K562 (cell line): Measurements from ENCODE around the gene ZNF429. TPM values are rescaled to one million over a fixed set of nuclear protein-coding genes. Genes with fewer than 3 reads are reported as not detected.
"Not testable (repeated sequence)": the region's sequence is repeated elsewhere in the genome, so short reads cannot be mapped to it uniquely, and the experiment has no call there.

Experiments used
- ATAC-seq: fragments of 200-7000 bp; cut with Tn5 transposase; 3 replicates; pipeline ENCODE4 v1.9.1; 2020; ENCODE audit warnings: moderate library complexity
- BruUV-seq: library from RNA; stranded (reverse); fragments of 400-500 nt; replicated peaks from 2 replicates; lab custom pipeline; 2021; lab: Mats Ljungman, UMichigan
- CTCF ChIA-PET: fragments of 300-600 bp; formaldehyde crosslinking; extraction: SDS; loops from one replicate; lab custom pipeline; 2021; ENCODE audit warnings: low intra/inter-chr PET ratio; lab: Yijun Ruan, JAX
- POLR2A ChIA-PET: fragments of 300-600, 350-650 bp; sonication (Branson Sonifier 250); formaldehyde crosslinking; extraction: SDS; loops from one replicate; lab custom pipeline; 2021; ENCODE audit warnings: antibody characterized with exemption, inconsistent platforms; lab: Yijun Ruan, JAX
- DNase-seq, 4 experiments: peaks; one replicate each; pipeline versions ENCODE4 v3.0.0 to v3.0.0-alpha.2; 2011 to 2018; ENCODE audit warnings: low spot score in 3 of 4, mixed read lengths in 3 of 4; ENCODE audit errors: extremely low read depth in 1 of 4
- FAIRE-seq: peaks from 2 replicates; lab custom pipeline; 2011; peaks lifted over from hg19 to GRCh38; lab: Jason Lieb, UNC
- H2AFZ ChIP-seq: 2 replicates; pipeline ENCODE4 v1.6.0; 2011; ENCODE audit warnings: low read depth, low read length, control low read depth, inconsistent platforms
- H3K27ac ChIP-seq: fragments of 200-600 bp; 3 replicates; pipeline ENCODE4 v1.8.0; 2011; ENCODE audit warnings: low read depth, mild to moderate bottlenecking, control low read depth, inconsistent platforms, low read length, moderate library complexity, mixed read lengths; ENCODE audit errors: extremely low read depth
- H3K27me3 ChIP-seq, 2 experiments: fragments of 300-600 bp in 1 of 2; 2 replicates in 1 of 2; 3 replicates in 1 of 2; pipeline versions ENCODE4 v1.6.0 to v1.8.0; 2011; ENCODE audit warnings: inconsistent platforms in 2 of 2, low read length in 2 of 2, mild to moderate bottlenecking in 1 of 2, mixed read lengths in 1 of 2, moderate library complexity in 1 of 2; ENCODE audit not compliant: control insufficient read depth in 2 of 2, insufficient read depth in 2 of 2
- H3K36me3 ChIP-seq: fragments of 300-600 bp; 3 replicates; pipeline ENCODE4 v1.8.0; 2011; ENCODE audit warnings: mild to moderate bottlenecking, low read length, inconsistent platforms; ENCODE audit not compliant: control insufficient read depth, insufficient read depth
- H3K4me1 ChIP-seq, 2 experiments: fragments of 200-600 bp in 1 of 2; replicated peaks in 1 of 2; 2 replicates in 1 of 2; 3 replicates in 1 of 2; pipeline versions ENCODE4 v1.5.1 to v1.8.0; 2011; ENCODE audit warnings: inconsistent platforms in 2 of 2, low read length in 2 of 2, mild to moderate bottlenecking in 1 of 2, mixed read lengths in 1 of 2, moderate library complexity in 1 of 2; ENCODE audit not compliant: control insufficient read depth in 2 of 2, insufficient read depth in 2 of 2
- H3K4me2 ChIP-seq: 2 replicates; pipeline ENCODE4 v1.6.1; 2011; ENCODE audit warnings: low read length, control low read depth, inconsistent platforms, mixed read lengths; ENCODE audit not compliant: insufficient read depth
- H3K4me3 ChIP-seq: fragments of 200-600 bp; sonication (generic), shearing (Covaris generic); 2 replicates; pipeline ENCODE4 v1.5.1; 2016; ENCODE audit warnings: control low read depth, inconsistent platforms
- H3K79me2 ChIP-seq: fragments of 200-600 bp; 3 replicates; pipeline ENCODE4 v1.8.0; 2011; ENCODE audit warnings: low read length, inconsistent platforms; ENCODE audit not compliant: control insufficient read depth, insufficient read depth
- H3K9ac ChIP-seq, 2 experiments: 2 replicates each; pipeline versions ENCODE4 v1.6.0 to v1.6.1; 2011; ENCODE audit warnings: low read depth in 2 of 2, low read length in 2 of 2, control low read depth in 1 of 2, inconsistent platforms in 1 of 2, mild to moderate bottlenecking in 1 of 2, mixed read lengths in 1 of 2; ENCODE audit not compliant: insufficient read depth in 1 of 2
- H3K9me1 ChIP-seq: one replicate; pipeline ENCODE4 v1.6.0; 2011; ENCODE audit warnings: inconsistent platforms, mild to moderate bottlenecking, low read length, moderate library complexity; ENCODE audit not compliant: control insufficient read depth, insufficient read depth
- H3K9me3 ChIP-seq: replicated peaks from 2 replicates; pipeline ENCODE4 v1.5.1; 2011; ENCODE audit warnings: low read depth, low read length, inconsistent platforms; ENCODE audit not compliant: control insufficient read depth, insufficient read depth
- H4K20me1 ChIP-seq: replicated peaks from 2 replicates; pipeline ENCODE4 v1.6.1; 2011; ENCODE audit warnings: low read length, inconsistent platforms, mixed read lengths; ENCODE audit not compliant: control insufficient read depth, insufficient read depth
- CBX5 ChIP-seq: IDR thresholded peaks from 2 replicates; pipeline ENCODE4 v1.6.1; 2014; ENCODE audit warnings: low read depth, borderline replicate concordance
- GABPB2 ChIP-seq: fragments of 250-450 bp; sonication (Bioruptor Pico); conservative IDR thresholded peaks from 2 replicates; pipeline ENCODE4 v1.5.1; 2021; ENCODE audit warnings: mild to moderate bottlenecking
- GATAD2B ChIP-seq: fragments of 450-650 bp; IDR thresholded peaks from 2 replicates; pipeline ENCODE4 v1.6.1; 2017; ENCODE audit warnings: mild to moderate bottlenecking, borderline replicate concordance
- HDAC8 ChIP-seq: fragments of 450-650 bp; IDR thresholded peaks from 2 replicates; pipeline ENCODE4 v1.6.1; 2016; ENCODE audit warnings: mild to moderate bottlenecking, missing genetic modification characterization, moderate library complexity, missing compliant biosample characterization
- HLTF ChIP-seq: fragments of 450-650 bp; IDR thresholded peaks from 2 replicates; pipeline ENCODE4 v1.6.1; 2016
- MCM2 ChIP-seq: fragments of 450-650 bp; IDR thresholded peaks from 2 replicates; pipeline ENCODE4 v1.6.1; 2017; ENCODE audit warnings: low read depth, mild to moderate bottlenecking
- MEIS2 ChIP-seq: fragments of 450-650 bp; IDR thresholded peaks from 2 replicates; pipeline ENCODE4 v1.6.1; 2014; ENCODE audit warnings: mild to moderate bottlenecking; ENCODE audit not compliant: partially characterized antibody
- MYNN ChIP-seq, 2 experiments: sonication (generic); formaldehyde crosslinking in 1 of 2; IDR thresholded peaks; 2 replicates each; pipeline versions ENCODE4 v1.5.0 to v1.6.1; 2016 to 2020; ENCODE audit warnings: antibody characterized with exemption in 1 of 2, missing genetic modification reagents in 1 of 2
- PHB2 ChIP-seq: fragments of 450-650 bp; IDR thresholded peaks from 2 replicates; pipeline ENCODE4 v1.6.1; 2017; ENCODE audit warnings: low read depth
- POLR3G ChIP-seq: IDR thresholded peaks from 2 replicates; pipeline ENCODE4 v1.6.1; 2011; ENCODE audit not compliant: insufficient read length, insufficient replicate concordance; ENCODE audit errors: extremely low read depth
- PRMT5 ChIP-seq: sonication (generic); formaldehyde crosslinking; IDR thresholded peaks from 2 replicates; pipeline ENCODE4 v1.5.0; 2020; ENCODE audit warnings: missing genetic modification reagents
- RAD51 ChIP-seq: fragments of 450-650 bp; IDR thresholded peaks from 2 replicates; pipeline ENCODE4 v1.7.1; 2016; ENCODE audit warnings: low read depth, mild to moderate bottlenecking, borderline replicate concordance
- SAP30 ChIP-seq: fragments of 200-600 bp; sonication (generic); IDR thresholded peaks from 2 replicates; pipeline ENCODE4 v1.6.1; 2012; ENCODE audit warnings: borderline replicate concordance, low read depth, mild to moderate bottlenecking, moderate library complexity, low read length, control low read depth, inconsistent platforms; ENCODE audit not compliant: insufficient read depth, poor library complexity, severe bottlenecking
- TRIM24 ChIP-seq, 2 experiments: fragments of 450-650 bp; IDR thresholded peaks; 2 replicates each; pipeline ENCODE4 v1.6.1; 2016
- U2AF1 ChIP-seq: fragments of 200-400 bp; formaldehyde crosslinking; optimal IDR thresholded peaks from 2 replicates; pipeline ENCODE3; 2017; ENCODE audit warnings: mild to moderate bottlenecking, low read depth, low read length, moderate library complexity
- XRCC4 ChIP-seq: IDR thresholded peaks from one replicate; pipeline ENCODE4 v1.6.1; 2011; ENCODE audit not compliant: insufficient read depth, insufficient read length; ENCODE audit errors: extremely low read depth
- ZNF274 ChIP-seq: IDR thresholded peaks from 2 replicates; pipeline ENCODE4 v1.6.1; 2011; ENCODE audit warnings: low read depth, mild to moderate bottlenecking, low read length, moderate library complexity, borderline replicate concordance
- ZNF696 ChIP-seq: fragments of 250-450 bp; sonication (Bioruptor Pico); conservative IDR thresholded peaks from 2 replicates; pipeline ENCODE4 v1.4.0; 2020; ENCODE audit warnings: mild to moderate bottlenecking, moderate library complexity
- WGBS: fragments of 100-300 bp; shearing (Covaris generic); methylation state at CpG from one replicate; pipeline ENCODE4 v1.1.6; 2016; ENCODE audit warnings: low coverage, mixed read lengths; ENCODE audit not compliant: insufficient coverage; ENCODE audit errors: missing lambda C conversion rate; 5-methylcytosine and 5-hydroxymethylcytosine counted together
- in situ Hi-C: fragments of 300-500 bp; cut with MboI; formaldehyde crosslinking; loops from 4 replicates; pipeline ENCODE4 v1.15.0; 2018; ENCODE audit warnings: inconsistent platforms, mixed read lengths
- intact Hi-C: fragments of 100-400 bp; cut with micrococcal nuclease; formaldehyde crosslinking; loops from 2 replicates; pipeline ENCODE4 v1.14.2; 2022
- polyA plus RNA-seq, 8 experiments: library from polyadenylated mRNA; depleted of rRNA in 4 of 8; stranded (reverse) in 5 of 8; unstranded in 3 of 8; fragments of >200 nt; fragmentation: Nextera tagmentation in 2 of 8; fragmentation: Illumina TruSeq in 1 of 8; extraction: Ambion mirVana in 2 of 8; extraction: Trizol in 1 of 8; gene quantifications; 2 replicates each; pipeline versions ENCODE4 v1.2.1 to v1.2.3, GENCODE V29; 2011 to 2014; ENCODE audit warnings: inconsistent platforms in 1 of 8, missing spikeins in 1 of 8
- total RNA-seq, 7 experiments: library from RNA; depleted of rRNA in 6 of 7; stranded (reverse); fragments of >200 nt in 6 of 7; fragmentation: Illumina TruSeq in 2 of 7; extraction: Trizol in 2 of 7; gene quantifications; 2 replicates each; pipeline versions ENCODE4 v1.2.1 to v1.2.3, GENCODE V29; 2011 to 2021; ENCODE audit warnings: low replicate concordance in 1 of 7

ZNF429 gene
- total and polyA plus RNA-seq, 9 of the 15 experiments (the other 6 are each of a cell fraction or from before 2014, with no cell fraction given) = 11.4 to 24.5 (median 16.3) TPM

DNA sequence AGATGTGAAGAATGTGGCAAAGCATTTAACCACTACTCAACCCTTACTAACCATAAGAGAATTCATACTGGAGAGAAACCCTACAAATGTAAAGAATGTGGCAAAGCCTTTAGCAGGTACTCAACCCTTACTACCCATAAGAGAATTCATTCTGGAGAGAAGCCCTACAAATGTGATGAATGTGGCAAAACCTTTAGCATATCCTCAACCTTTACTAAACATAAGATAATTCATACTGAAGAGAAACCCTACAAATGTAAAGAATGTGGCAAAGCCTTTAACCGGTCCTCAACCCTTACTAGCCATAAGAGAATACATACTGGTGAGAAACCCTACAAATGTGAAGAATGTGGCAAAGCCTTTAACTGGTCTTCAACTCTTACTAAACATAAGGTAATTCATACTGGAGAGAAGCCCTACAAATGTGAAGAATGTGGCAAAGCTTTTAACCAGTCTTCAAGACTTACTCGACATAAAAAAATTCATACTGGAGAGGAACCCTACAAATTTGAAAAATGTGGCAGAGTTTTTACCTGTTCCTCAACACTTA, 31.4 kb downstream of the ZNF429 start:
- 83% methylated on average over 2 of the region's 2 CpGs for WGBS
- not testable (repeated sequence) for H3K4me1 ChIP-seq, H3K9me1 ChIP-seq
- peaks cover 19% of the 10 kb centered on the region; the same call in 2 of the 3 replicates for H3K36me3 ChIP-seq
- TF ChIP-seq TRIM24 (IDR thresholded peaks at IDR 0.05) (0 out of 4 replicates have a peak, but pooled peaks of 1 of the 2 experiments have one; percentile 6), ZNF274 (peak; percentile 94)
- TF ChIP-seq, all 486 proteins: peak for 2; not testable (repeated sequence) for 484
- H3K79me2 ChIP-seq, in situ Hi-C loops, H3K9ac ChIP-seq, CTCF ChIA-PET, intact Hi-C loops, H3K4me3 ChIP-seq, POLR2A ChIA-PET, H2AFZ ChIP-seq, H3K27ac ChIP-seq, DNase-seq, H3K4me2 ChIP-seq, ATAC-seq, H4K20me1 ChIP-seq, FAIRE-seq, BruUV-seq, H3K27me3 ChIP-seq: not testable (repeated sequence)
- peaks cover 14% of the 10 kb centered on the region for H3K9me3 ChIP-seq

DNA sequence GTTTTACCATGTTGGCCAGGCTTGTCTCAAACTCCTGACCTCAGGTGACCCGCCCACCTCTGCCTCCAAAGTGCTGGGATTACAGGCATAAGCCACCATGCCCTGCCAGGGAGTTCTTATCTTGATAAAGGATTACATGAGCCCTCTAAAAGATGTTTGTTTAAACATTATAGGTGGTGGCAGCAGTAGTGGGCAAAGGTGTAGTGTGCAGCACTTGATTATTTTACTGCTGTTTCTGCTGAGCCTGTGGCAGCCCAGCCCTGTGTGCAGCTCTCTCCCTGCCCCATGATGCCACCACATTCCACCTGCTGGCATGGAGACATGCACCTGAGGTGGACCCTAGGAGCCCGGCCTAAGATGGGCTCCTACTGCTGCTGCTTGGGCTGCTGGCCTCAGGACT, 54.0 kb downstream of the ZNF429 start:
- DNase-seq (no peak), FAIRE-seq (no peak), ATAC-seq (no peak)
- H3K4me3 ChIP-seq = no peak overlapping the region
- H4K20me1 ChIP-seq = no peaks in the 10 kb centered on the region
- in situ Hi-C loops = no loop called here
- H3K4me1 ChIP-seq = peaks cover 0 to 3% of the 10 kb centered on the region in 2 experiments; a peak in 1 of 5 replicates
- H3K79me2 ChIP-seq = no peaks in the 10 kb centered on the region
- CTCF ChIA-PET = no interaction called here
- H2AFZ ChIP-seq = no peak overlapping the region
- no peaks in the 10 kb centered on the region for H3K27me3 ChIP-seq
- no peak overlapping the region for H3K9ac ChIP-seq
- H3K9me1 ChIP-seq = no peaks in the 10 kb centered on the region
- POLR2A ChIA-PET = no interaction called here
- no peaks in the 10 kb centered on the region for H3K36me3 ChIP-seq
- no peak overlapping the region for H3K27ac ChIP-seq
- intact Hi-C loops = no loop called here
- H3K4me2 ChIP-seq = no peak overlapping the region
- 38% methylated on average over 2 of the region's 2 CpGs for WGBS
- no TSS peak for BruUV-seq
- no peaks in the 10 kb centered on the region for H3K9me3 ChIP-seq
- TF ChIP-seq ZNF696 (CRISPR knock-in tag) (no peak), MCM2 (no peak), GATAD2B (no peak), PHB2 (no peak), MEIS2 (no peak), MYNN (IDR thresholded peaks at IDR 0.05) (no peak), MYNN (CRISPR knock-in tag; IDR thresholded peaks at IDR 0.05) (no peak), POLR3G (no peak), XRCC4 (no peak), SAP30 (no peak), CBX5 (no peak), PRMT5 (CRISPR knock-in tag) (no peak), RAD51 (no peak), HDAC8 (tag) (no peak), GABPB2 (CRISPR knock-in tag) (no peak), U2AF1 (no peak), HLTF (no peak)
